Measurements from ENCODE around the gene TRIP13. TPM values are rescaled to one million over a fixed set of nuclear protein-coding genes. Genes with fewer than 3 reads are reported as not detected.

The TRIP13 gene
- total and polyA plus RNA-seq, 2 of the 4 experiments (the other 2 are of a cell fraction), result 17.1 to 35.5 TPM

GRCh38 chr5:882253-883183 lies 10.2 kb upstream of the TRIP13 start:
- WGBS, 2 experiments (ENCODE audit: extremely low coverage in 2 of 2, insufficient read length in 1 of 2), result 97% methylated on average over 14 of the region's 33 CpGs; no CpG with 5 or more reads in 1 of the 2 experiments
- no peaks in the 10 kb centered on the region for H3K9me3 ChIP-seq (ENCODE audit: control insufficient read depth, insufficient read depth, low read length)
- H3K36me3 ChIP-seq (ENCODE audit: control insufficient read depth, insufficient read depth, low read length), result peaks cover 75% of the 10 kb centered on the region
- TF ChIP-seq RCOR1 (IDR thresholded peaks at IDR 0.05; ENCODE audit: insufficient replicate concordance, low read length) (no peak), FOS (IDR thresholded peaks at IDR 0.05; ENCODE audit: low read depth, low read length) (no peak), RAD21 (IDR thresholded peaks at IDR 0.05; ENCODE audit: low read length) (no peak), MAZ (IDR thresholded peaks at IDR 0.05; ENCODE audit: borderline replicate concordance, low read depth, low read length) (no peak), NFE2L2 (IDR thresholded peaks at IDR 0.05; ENCODE audit: low read depth, low read length) (no peak), CTCF (conservative IDR thresholded peaks at IDR 0.05; ENCODE audit: low read depth, low read length) (no peak), CEBPB (IDR thresholded peaks at IDR 0.05; ENCODE audit: low read depth, low read length) (no peak), MAFK (IDR thresholded peaks at IDR 0.05; ENCODE audit: low read depth, low read length) (no peak), RFX5 (IDR thresholded peaks at IDR 0.05; ENCODE audit: low read depth, low read length) (no peak), USF2 (IDR thresholded peaks at IDR 0.05; ENCODE audit: low read depth, low read length) (no peak), SMC3 (IDR thresholded peaks at IDR 0.05; ENCODE audit: low read depth, low read length) (no peak), BHLHE40 (IDR thresholded peaks at IDR 0.05; ENCODE audit: low read depth, low read length) (no peak), CHD1 (IDR thresholded peaks at IDR 0.05; ENCODE audit: low read depth, low read length) (no peak), ELK1 (IDR thresholded peaks at IDR 0.05; ENCODE audit: borderline replicate concordance, low read depth, low read length) (no peak), POLR2A (IDR thresholded peaks at IDR 0.05; ENCODE audit: low read depth, low read length) (no peak)
- intact Hi-C loops (cut with micrococcal nuclease) (no loop called here), dilution Hi-C loops (cut with HindIII; ENCODE audit: low sequenced_read_pairs, unreplicated experiment) (no loop called here), in situ Hi-C loops (cut with MboI; ENCODE audit: low sequenced_read_pairs) (no loop called here)
- H3K23ac ChIP-seq (ENCODE audit: low read depth, low read length), result no peak overlapping the region
- no peak overlapping the region for H3K9ac ChIP-seq (ENCODE audit: low read depth, low read length)
- no peak overlapping the region for H2BK5ac ChIP-seq (ENCODE audit: low read depth, low read length, poor library complexity, severe bottlenecking)
- H2BK120ac ChIP-seq (ENCODE audit: low read depth, low read length), result no peak overlapping the region
- H3K27ac ChIP-seq (ENCODE audit: insufficient read depth, low read length), result no peak overlapping the region
- no peak overlapping the region for H2BK15ac ChIP-seq (ENCODE audit: low read depth, low read length)
- no peak for ATAC-seq (ENCODE audit: low read depth)
- no peak overlapping the region for H3K4ac ChIP-seq (ENCODE audit: low read depth, low read length)
- H4K20me1 ChIP-seq (ENCODE audit: insufficient read depth, low read length), result peaks cover 29% of the 10 kb centered on the region
- H3K9me1 ChIP-seq (ENCODE audit: insufficient read depth, low read length), result peaks cover 11% of the 10 kb centered on the region
- H3K18ac ChIP-seq (ENCODE audit: low read depth, low read length), result no peak overlapping the region
- DNase-seq, result no peak
- no peak overlapping the region for H2AK9ac ChIP-seq (replicated peaks; ENCODE audit: low read depth, low read length, poor library complexity)
- H3K14ac ChIP-seq (replicated peaks; ENCODE audit: low read depth, low read length), result no peak overlapping the region
- no peaks in the 10 kb centered on the region for H3K27me3 ChIP-seq (ENCODE audit: control insufficient read depth, insufficient read depth, low read length)
- ChIA-PET CTCF (no interaction called here), POLR2A (ENCODE audit: unreplicated experiment) (no interaction called here)
- H4K91ac ChIP-seq (ENCODE audit: insufficient read depth, low read depth, low read length), result no peak overlapping the region
- peaks cover 30 to 36% of the 10 kb centered on the region in 2 experiments for H3K79me1 ChIP-seq (ENCODE audit: low read depth in 1 of 2, low read length in 2 of 2)
- H4K8ac ChIP-seq (ENCODE audit: low read depth in 2 of 2, low read length in 2 of 2), result no peak overlapping the region
- no TSS peak for BruUV-seq (replicated peaks)
- no peak overlapping the region for H2AFZ ChIP-seq (replicated peaks; ENCODE audit: low read length, poor library complexity)
- H2AK5ac ChIP-seq (ENCODE audit: low read depth, low read length), result no peak overlapping the region
- no peaks in the 10 kb centered on the region for H3K4me1 ChIP-seq (ENCODE audit: control insufficient read depth, insufficient read depth, low read length)
- H3K4me2 ChIP-seq (ENCODE audit: low read depth, low read length), result no peak overlapping the region
- H2BK20ac ChIP-seq (ENCODE audit: low read depth, low read length), result no peak overlapping the region
- no peak overlapping the region for H3K56ac ChIP-seq (ENCODE audit: extremely low read depth, insufficient read depth, low read length)
- H4K5ac ChIP-seq (ENCODE audit: low read depth, low read length), result no peak overlapping the region
- no peak overlapping the region for H3K4me3 ChIP-seq (ENCODE audit: insufficient read depth, low read depth, low read length)

All from IMR-90 (cell line).